Peyer's patch (tissue), 4 donors: ENCODE measurements around the gene EMILIN3. TPM values are rescaled to one million over a fixed set of nuclear protein-coding genes. Genes with fewer than 3 reads are reported as not detected.

Experiments
- DNase-seq, 3 donors: peaks; one replicate each; pipeline ENCODE4 v3.0.0-alpha.2; 2017 to 2019
- H3K27ac ChIP-seq, 4 donors: fragments of 200-600 bp; sonication (generic); one replicate each; pipeline ENCODE4 v1.5.1; 2016 to 2019
- H3K27me3 ChIP-seq, 2 donors: fragments of 200-600 bp; sonication (generic); one replicate each; pipeline ENCODE4 v1.5.1; 2019
- H3K36me3 ChIP-seq, 3 donors: fragments of 200-600 bp; sonication (generic); one replicate each; pipeline ENCODE4 v1.5.1; 2016 to 2019
- H3K4me1 ChIP-seq, 4 donors: fragments of 200-600 bp; sonication (generic); one replicate each; pipeline ENCODE4 v1.5.1; 2016 to 2019
- H3K4me3 ChIP-seq, 4 donors: fragments of 200-600 bp; sonication (generic); 1 replicate in 3 of 4; 2 replicates in 1 of 4; pipeline ENCODE4 v1.5.1; 2016 to 2019; ENCODE audit warnings: mild to moderate bottlenecking in 1 of 4
- H3K9me3 ChIP-seq, 4 donors: fragments of 200-600 bp; sonication (generic); one replicate each; pipeline ENCODE4 v1.5.1; 2016 to 2019; ENCODE audit warnings: mild to moderate bottlenecking in 1 of 4
- POLR2A ChIP-seq, 2 donors: fragments of 450-650 bp; IDR thresholded peaks; one replicate each; pipeline ENCODE4 v1.5.1; 2017; ENCODE audit warnings: antibody characterized with exemption in 2 of 2, mild to moderate bottlenecking in 2 of 2, moderate library complexity in 2 of 2
- total RNA-seq, 4 donors: library from RNA; depleted of rRNA; stranded (reverse); fragments of >200 nt; gene quantifications; one replicate each; pipeline ENCODE4 v1.1.0, GENCODE V29; 2016
- TF ChIP-seq, protein P1 (sequence below), 6 experiments: fragments of 450-650 bp in 4 of 6; fragments of 200-600 bp in 2 of 6; sonication (generic) in 1 of 6; IDR thresholded peaks; one replicate each; pipeline ENCODE4 v1.5.1; 2017 to 2019; ENCODE audit warnings: antibody characterized with exemption in 6 of 6, mild to moderate bottlenecking in 3 of 6, moderate library complexity in 1 of 6

Gene EMILIN3
- total RNA-seq, 4 donors from 2014 or later: 0.66 TPM; not detected in 3

- peak in 1 of 3 donors; percentile 47 for DNase-seq
- Histone ChIP-seq H3K9me3 (no peaks in the 10 kb centered on the region), H3K27me3 (peaks cover 0 to 10% of the 10 kb centered on the region in 2 donors), H3K4me1 (peaks cover 0 to 13% (median 0%) of the 10 kb centered on the region in 4 donors), H3K36me3 (peaks cover 0 to 22% (median 0%) of the 10 kb centered on the region in 3 donors), H3K27ac (no peak overlapping the region), H3K4me3 (no peak overlapping the region)
- TF ChIP-seq, protein P1, sequence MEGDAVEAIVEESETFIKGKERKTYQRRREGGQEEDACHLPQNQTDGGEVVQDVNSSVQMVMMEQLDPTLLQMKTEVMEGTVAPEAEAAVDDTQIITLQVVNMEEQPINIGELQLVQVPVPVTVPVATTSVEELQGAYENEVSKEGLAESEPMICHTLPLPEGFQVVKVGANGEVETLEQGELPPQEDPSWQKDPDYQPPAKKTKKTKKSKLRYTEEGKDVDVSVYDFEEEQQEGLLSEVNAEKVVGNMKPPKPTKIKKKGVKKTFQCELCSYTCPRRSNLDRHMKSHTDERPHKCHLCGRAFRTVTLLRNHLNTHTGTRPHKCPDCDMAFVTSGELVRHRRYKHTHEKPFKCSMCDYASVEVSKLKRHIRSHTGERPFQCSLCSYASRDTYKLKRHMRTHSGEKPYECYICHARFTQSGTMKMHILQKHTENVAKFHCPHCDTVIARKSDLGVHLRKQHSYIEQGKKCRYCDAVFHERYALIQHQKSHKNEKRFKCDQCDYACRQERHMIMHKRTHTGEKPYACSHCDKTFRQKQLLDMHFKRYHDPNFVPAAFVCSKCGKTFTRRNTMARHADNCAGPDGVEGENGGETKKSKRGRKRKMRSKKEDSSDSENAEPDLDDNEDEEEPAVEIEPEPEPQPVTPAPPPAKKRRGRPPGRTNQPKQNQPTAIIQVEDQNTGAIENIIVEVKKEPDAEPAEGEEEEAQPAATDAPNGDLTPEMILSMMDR (IDR thresholded peaks at IDR 0.05): no peak
- TF ChIP-seq POLR2A (IDR thresholded peaks at IDR 0.05): no peak
Measured at GRCh38 chr20:41361757-41362747, 4.6 kb downstream of the EMILIN3 start.

DNA sequence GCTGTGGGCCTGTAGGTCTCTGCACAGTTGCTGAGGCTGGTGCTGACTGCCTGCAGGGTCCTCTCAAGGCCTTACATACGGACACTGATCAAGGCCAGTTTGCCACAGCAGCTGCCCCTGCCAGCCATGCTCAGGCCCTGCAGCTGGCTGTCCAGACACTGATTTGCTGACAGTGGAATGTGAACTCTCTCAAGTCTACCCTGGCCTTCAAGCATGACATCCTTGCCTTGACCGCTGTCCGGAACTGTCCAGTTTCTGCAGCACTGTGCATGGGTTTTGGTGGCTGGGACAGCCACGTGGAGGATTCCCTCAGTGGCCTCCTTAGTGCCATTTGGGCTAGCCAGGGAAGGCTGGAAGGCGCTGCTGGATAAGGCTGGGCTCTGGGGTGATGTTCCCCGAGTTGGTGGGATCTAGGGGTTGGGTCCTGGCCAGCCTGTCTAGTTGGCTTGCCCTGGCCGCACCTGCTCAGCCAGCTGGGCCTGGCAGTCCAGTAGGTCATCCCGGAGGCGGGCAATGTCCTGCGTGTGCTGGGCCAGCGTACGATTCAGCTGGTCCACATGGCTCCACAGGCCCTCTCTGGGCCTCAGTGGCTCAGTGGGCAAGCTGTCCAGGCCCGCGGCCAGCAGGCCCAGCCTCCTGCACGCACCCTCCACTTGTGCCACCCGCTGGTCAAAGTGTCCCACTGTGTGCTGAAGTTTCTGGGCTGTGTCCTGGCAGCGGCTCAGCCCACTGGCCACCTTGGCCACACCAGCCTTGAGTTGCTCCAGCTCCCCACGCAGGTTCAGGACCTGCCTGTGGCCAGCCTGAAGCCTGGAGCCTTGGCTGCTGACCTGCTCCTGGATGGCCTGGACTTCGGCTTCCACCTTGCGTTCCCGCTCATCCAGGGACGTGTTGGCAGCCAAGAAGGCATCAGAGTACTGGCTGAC is 5.5 kb downstream of the EMILIN3 start:
- no peaks in the 10 kb centered on the region for H3K9me3 ChIP-seq
- TF ChIP-seq, protein P1 (IDR thresholded peaks at IDR 0.05): no peak
- TF ChIP-seq POLR2A (IDR thresholded peaks at IDR 0.05): no peak

DNA sequence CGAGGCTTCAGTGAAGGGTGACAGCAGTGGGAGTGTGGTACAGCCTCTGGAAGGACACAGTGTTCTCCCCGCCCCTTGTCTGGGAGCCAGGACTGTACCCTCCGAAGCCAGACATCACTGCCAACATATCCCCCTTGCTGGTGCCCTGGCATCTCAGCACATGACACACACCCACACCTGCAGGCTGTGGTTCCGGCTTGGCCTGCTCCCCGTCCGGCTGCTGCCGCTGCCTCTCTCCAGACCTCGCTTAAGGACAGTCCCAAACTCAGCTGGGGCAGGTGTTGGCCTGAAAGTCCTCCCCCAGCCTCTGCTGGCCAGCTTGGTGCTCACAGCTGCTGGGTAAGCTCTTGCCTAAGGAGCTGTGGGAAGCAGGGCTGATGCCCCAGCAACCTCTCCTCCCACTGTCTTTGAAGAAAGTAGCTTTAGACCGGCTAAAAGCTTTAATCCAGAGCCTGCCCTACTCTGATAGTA is 7.0 kb downstream of the EMILIN3 start:
- Histone ChIP-seq H3K27me3 (peaks cover 0 to 3% of the 10 kb centered on the region in 2 donors), H3K4me1 (no peaks in the 10 kb centered on the region), H3K4me3 (no peak overlapping the region), H3K27ac (no peak overlapping the region), H3K9me3 (no peaks in the 10 kb centered on the region), H3K36me3 (peaks cover 0 to 46% (median 0%) of the 10 kb centered on the region in 3 donors)
- no peak for TF ChIP-seq POLR2A (IDR thresholded peaks at IDR 0.05)
- TF ChIP-seq, protein P1 (IDR thresholded peaks at IDR 0.05): no peak
- no peak for DNase-seq

More for the DNA sequence above, 5.5 kb downstream of the EMILIN3 start:
- peak in 1 of 3 donors; percentile 48 for DNase-seq
- Histone ChIP-seq H3K4me1 (peaks cover 0 to 7% (median 0%) of the 10 kb centered on the region in 4 donors), H3K27me3 (peaks cover 0 to 9% of the 10 kb centered on the region in 2 donors), H3K4me3 (no peak overlapping the region), H3K36me3 (peaks cover 0 to 31% (median 0%) of the 10 kb centered on the region in 3 donors), H3K27ac (no peak overlapping the region)

DNA sequence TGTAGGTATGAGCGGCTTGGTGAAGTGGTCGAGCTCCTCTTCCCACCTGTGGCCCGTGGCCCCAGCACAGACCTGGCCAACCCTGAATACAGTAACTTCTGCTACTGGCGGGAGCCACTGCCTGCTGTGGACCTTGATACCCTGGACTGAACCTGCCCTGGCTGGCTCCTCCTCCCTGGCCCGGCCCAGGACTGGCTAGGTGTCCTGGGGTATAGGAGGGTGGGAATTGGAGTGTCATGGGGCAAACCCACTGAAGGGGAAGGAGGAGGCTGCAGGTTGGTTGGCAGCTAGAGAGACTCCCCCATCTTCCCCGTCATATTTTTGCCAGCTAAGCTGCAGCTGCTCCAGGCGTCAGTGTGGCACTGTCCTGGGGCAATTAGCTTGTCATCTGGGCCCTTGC is 7.9 kb downstream of the EMILIN3 start:
- peak in 2 of 3 donors; percentile 68 to 72 for DNase-seq
- no peak overlapping the region for H3K27ac ChIP-seq
- H3K27me3 ChIP-seq: no peaks in the 10 kb centered on the region
- H3K36me3 ChIP-seq: peaks cover 0 to 55% (median 0%) of the 10 kb centered on the region in 3 donors
- no peaks in the 10 kb centered on the region for H3K9me3 ChIP-seq
- no peak for TF ChIP-seq POLR2A (IDR thresholded peaks at IDR 0.05)
- TF ChIP-seq, protein P1 (IDR thresholded peaks at IDR 0.05): no peak
- H3K4me1 ChIP-seq: no peaks in the 10 kb centered on the region
- no peak overlapping the region for H3K4me3 ChIP-seq

- TF ChIP-seq, protein P1 (IDR thresholded peaks at IDR 0.05): no peak
- no peak for TF ChIP-seq POLR2A (IDR thresholded peaks at IDR 0.05)
- no peaks in the 10 kb centered on the region for H3K27me3 ChIP-seq
- H3K4me1 ChIP-seq: no peaks in the 10 kb centered on the region
- peaks cover 0 to 59% (median 0%) of the 10 kb centered on the region in 3 donors for H3K36me3 ChIP-seq
- no peak for DNase-seq
- no peak overlapping the region for H3K27ac ChIP-seq
- no peak overlapping the region for H3K4me3 ChIP-seq
- no peaks in the 10 kb centered on the region for H3K9me3 ChIP-seq
Measured at GRCh38 chr20:41358230-41358629, 8.4 kb downstream of the EMILIN3 start.
